GM18867 (cell line): ENCODE results near the gene PNMA1.

Source experiments
- ATAC-seq: cut with Tn5 transposase; IDR thresholded peaks from one replicate; pipeline ENCODE4 v1.9.1; 2021; ENCODE audit warnings: mild to moderate bottlenecking, moderate library complexity; ENCODE audit not compliant: unreplicated experiment

Gene PNMA1

DNA sequence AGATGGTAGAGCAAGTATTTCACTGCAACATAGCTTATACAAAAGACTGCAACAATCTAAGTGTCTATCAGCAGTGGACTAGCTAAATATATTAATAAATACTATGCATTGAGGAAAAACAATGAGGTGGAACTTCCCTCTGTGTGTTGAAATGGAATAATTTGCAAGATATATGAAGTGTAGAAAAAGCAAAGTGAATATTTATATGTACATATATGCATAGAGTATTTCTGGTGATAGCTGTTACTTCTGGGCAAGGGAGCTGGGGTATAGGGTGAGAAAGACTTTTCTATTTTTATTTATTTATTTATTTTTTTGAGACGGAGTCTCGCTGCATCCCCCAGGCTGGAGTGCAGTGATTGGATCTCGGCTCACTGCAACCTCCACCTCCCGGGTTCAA lies 35.5 kb downstream of the PNMA1 start:
- ATAC-seq: no peak

- no peak for ATAC-seq
These were observed 39.2 kb downstream of the PNMA1 start for GRCh38 chr14:73674986-73675385.

GRCh38 chr14:73667854-73668253 lies 46.3 kb downstream of the PNMA1 start:
- no peak for ATAC-seq

DNA sequence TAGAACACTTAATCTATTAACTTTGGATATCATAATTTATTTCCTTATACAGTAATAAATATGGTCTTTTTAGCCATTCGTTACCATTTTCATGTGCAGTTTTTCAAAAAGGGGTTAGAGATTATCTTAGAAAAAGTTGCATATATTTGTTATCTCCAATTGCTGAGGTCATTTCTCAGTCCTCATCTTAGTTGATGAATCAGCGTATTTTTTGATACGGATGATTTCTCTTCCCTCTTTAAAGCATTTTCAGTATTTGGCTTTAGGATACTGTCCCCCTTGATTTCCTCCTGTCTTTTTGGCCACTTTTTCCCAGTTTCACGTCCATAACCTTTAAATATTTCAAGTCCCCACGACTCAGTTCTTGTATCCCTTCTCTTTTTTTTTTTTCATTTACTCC lies 47.6 kb downstream of the PNMA1 start:
- ATAC-seq: no peak

DNA sequence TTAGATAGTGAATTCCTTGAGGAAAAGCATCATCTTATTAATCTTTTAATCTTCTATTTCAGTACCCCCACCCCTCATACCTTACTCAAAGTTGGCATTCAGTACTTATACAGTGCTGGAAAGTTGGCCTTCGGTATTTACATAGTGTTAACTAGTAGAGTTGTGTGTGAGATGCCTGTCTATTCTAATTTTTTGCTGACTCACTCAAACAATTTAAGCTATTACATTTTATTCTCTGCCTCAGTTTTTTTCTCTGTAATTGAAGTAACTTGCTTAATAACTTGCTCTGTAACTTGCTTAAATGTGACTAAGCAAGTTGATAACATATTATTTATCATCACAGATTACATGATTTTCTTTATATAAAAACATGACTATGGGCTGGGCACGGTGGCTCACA lies 49.1 kb downstream of the PNMA1 start:
- ATAC-seq: no peak

GRCh38 chr14:73663548-73664212 lies 50.5 kb downstream of the PNMA1 start:
- no peak for ATAC-seq

- ATAC-seq: no peak
These were observed 51.7 kb downstream of the PNMA1 start for GRCh38 chr14:73662487-73662943.

DNA sequence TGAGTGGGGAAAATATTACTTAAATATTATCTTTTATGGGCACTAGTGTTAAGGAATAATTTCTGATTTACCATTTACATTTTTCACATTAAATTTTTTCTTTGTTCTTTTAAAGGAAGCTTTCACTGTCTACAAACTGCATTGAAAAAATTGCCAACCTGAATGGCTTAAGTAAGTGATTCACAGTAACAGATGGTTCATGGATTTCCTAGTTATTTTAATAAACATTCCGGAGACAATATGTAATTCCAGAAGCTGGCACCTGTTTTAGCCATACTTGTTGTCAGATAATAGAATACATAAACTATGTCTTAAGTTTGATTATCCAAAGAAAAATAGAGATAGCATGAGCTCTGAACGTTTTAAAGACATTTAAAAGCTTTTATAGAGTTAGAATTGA lies 52.3 kb downstream of the PNMA1 start:
- ATAC-seq: no peak
